Small intestine (tissue), 7 donors: ENCODE data around the gene BBS12. TPM values are rescaled to one million over a fixed set of nuclear protein-coding genes. Genes with fewer than 3 reads are reported as not detected.

Experiments
- DNase-seq, 2 donors: peaks; one replicate each; pipeline versions ENCODE4 v3.0.0 to v3.0.0-alpha.2; 2013
- FAIRE-seq: peaks from 2 replicates; lab custom pipeline; 2012; peaks lifted over from hg19 to GRCh38; lab: Jason Lieb, UNC
- H3K27ac ChIP-seq, 3 donors: one replicate each; pipeline ENCODE4 v1.5.1; 2013; ENCODE audit warnings: low read length in 2 of 3, mild to moderate bottlenecking in 2 of 3, control low read depth in 1 of 3, inconsistent platforms in 1 of 3, low read depth in 1 of 3, moderate library complexity in 1 of 3
- H3K27me3 ChIP-seq, 3 donors: one replicate each; pipeline ENCODE4 v1.6.1; 2013; ENCODE audit warnings: low read length in 3 of 3, inconsistent platforms in 1 of 3; ENCODE audit not compliant: control insufficient read depth in 3 of 3, insufficient read depth in 3 of 3
- H3K36me3 ChIP-seq, 3 donors: one replicate each; pipeline ENCODE4 v1.6.1; 2013; ENCODE audit warnings: low read length in 3 of 3, inconsistent platforms in 1 of 3, low read depth in 1 of 3, mild to moderate bottlenecking in 1 of 3, moderate library complexity in 1 of 3; ENCODE audit not compliant: control insufficient read depth in 3 of 3, insufficient read depth in 2 of 3
- H3K4me1 ChIP-seq, 3 donors: one replicate each; pipeline ENCODE4 v1.6.1; 2013; ENCODE audit warnings: low read length in 2 of 3, inconsistent platforms in 1 of 3, low read depth in 1 of 3, mild to moderate bottlenecking in 1 of 3, moderate library complexity in 1 of 3; ENCODE audit not compliant: control insufficient read depth in 3 of 3, insufficient read depth in 2 of 3
- H3K4me3 ChIP-seq, 3 donors: one replicate each; pipeline ENCODE4 v1.5.1; 2013; ENCODE audit warnings: low read length in 3 of 3, control low read depth in 1 of 3, inconsistent platforms in 1 of 3, low read depth in 1 of 3, mild to moderate bottlenecking in 1 of 3, moderate library complexity in 1 of 3
- H3K9me3 ChIP-seq, 2 donors: one replicate each; pipeline ENCODE4 v1.6.1; 2013; ENCODE audit warnings: low read depth in 1 of 2, low read length in 1 of 2; ENCODE audit not compliant: control insufficient read depth in 2 of 2, insufficient read depth in 1 of 2
- WGBS, 3 donors: extraction: QIAGEN DNeasy Blood & Tissue Kit; methylation state at CpG; one replicate each; pipeline ENCODE4 v1.1.7; 2013; 5-methylcytosine and 5-hydroxymethylcytosine counted together
- polyA plus RNA-seq, 4 donors: library from polyadenylated mRNA; stranded (reverse) in 3 of 4; unstranded in 1 of 4; fragments of 200-250 nt in 3 of 4; fragments of 120-200 nt in 1 of 4; gene quantifications; one replicate each; pipeline versions ENCODE4 v1.2.1 to v1.2.3, GENCODE V29; 2013
- donor health status: healthy with polysubstance abuse.
- donor health status: control.
- donor health status: control.
- donor health status: Bipolar disorder and iron deficiency.
- donor health status: healthy.

BBS12 gene
- polyA plus RNA-seq, 4 donors: 1.3 to 9.0 (median 1.4) TPM

- H3K36me3 ChIP-seq: no peaks in the 10 kb centered on the region
- 43 to 68% (median 50%) methylated on average over 2 of the region's 2 CpGs for WGBS, 3 donors
- no peak overlapping the region for H3K4me3 ChIP-seq
- H3K27me3 ChIP-seq: peaks cover 0 to 6% (median 0%) of the 10 kb centered on the region in 3 donors
- no peak overlapping the region for H3K27ac ChIP-seq
- peaks cover 0 to 1% of the 10 kb centered on the region in 2 donors for H3K9me3 ChIP-seq
- DNase-seq: no peak
- FAIRE-seq: no peak
- no peaks in the 10 kb centered on the region for H3K4me1 ChIP-seq
Observed at GRCh38 chr4:122695226-122695625, 37.3 kb upstream of the BBS12 start.

GRCh38 chr4:122700178-122700725 lies 32.3 kb upstream of the BBS12 start:
- Histone ChIP-seq H3K4me3 (no peak overlapping the region), H3K36me3 (no peaks in the 10 kb centered on the region), H3K4me1 (no peaks in the 10 kb centered on the region), H3K9me3 (peaks cover 0 to 1% of the 10 kb centered on the region in 2 donors), H3K27ac (no peak overlapping the region), H3K27me3 (peaks cover 0 to 3% (median 2%) of the 10 kb centered on the region in 3 donors)
- FAIRE-seq (no peak), DNase-seq (peak; percentile 35 to 51)
- 59 to 68% (median 63%) methylated on average over 8 of the region's 8 CpGs for WGBS, 3 donors

GRCh38 chr4:122701061-122701460 lies 31.4 kb upstream of the BBS12 start:
- Histone ChIP-seq H3K27me3 (peaks cover 0 to 3% (median 2%) of the 10 kb centered on the region in 3 donors), H3K4me1 (no peaks in the 10 kb centered on the region), H3K27ac (no peak overlapping the region), H3K36me3 (no peaks in the 10 kb centered on the region), H3K9me3 (peaks cover 0 to 1% of the 10 kb centered on the region in 2 donors), H3K4me3 (no peak overlapping the region)
- WGBS, 3 donors: 67 to 81% (median 80%) methylated on average over 5 of the region's 5 CpGs
- no peak for DNase-seq
- no peak for FAIRE-seq

- DNase-seq (no peak), FAIRE-seq (no peak)
- Histone ChIP-seq H3K4me3 (no peak overlapping the region), H3K27me3 (peaks cover 0 to 3% (median 2%) of the 10 kb centered on the region in 3 donors), H3K9me3 (peaks cover 0 to 1% of the 10 kb centered on the region in 2 donors), H3K4me1 (no peaks in the 10 kb centered on the region), H3K36me3 (no peaks in the 10 kb centered on the region), H3K27ac (no peak overlapping the region)
- WGBS, 3 donors: 65 to 91% (median 79%) methylated on average over 1 of the region's 1 CpG
Observed at GRCh38 chr4:122701965-122702364, 30.5 kb upstream of the BBS12 start.

GRCh38 chr4:122702939-122703338 lies 29.6 kb upstream of the BBS12 start:
- Histone ChIP-seq H3K27me3 (peaks cover 0 to 3% (median 2%) of the 10 kb centered on the region in 3 donors), H3K27ac (no peak overlapping the region), H3K9me3 (no peaks in the 10 kb centered on the region), H3K36me3 (no peaks in the 10 kb centered on the region), H3K4me1 (no peaks in the 10 kb centered on the region), H3K4me3 (no peak overlapping the region)
- 20 to 71% (median 39%) methylated on average over 3 of the region's 3 CpGs for WGBS, 3 donors
- DNase-seq (no peak), FAIRE-seq (no peak)

GRCh38 chr4:122703868-122704267 lies 28.6 kb upstream of the BBS12 start:
- Histone ChIP-seq H3K4me1 (no peaks in the 10 kb centered on the region), H3K4me3 (no peak overlapping the region), H3K27ac (no peak overlapping the region), H3K9me3 (no peaks in the 10 kb centered on the region), H3K36me3 (no peaks in the 10 kb centered on the region), H3K27me3 (peaks cover 0 to 3% (median 2%) of the 10 kb centered on the region in 3 donors)
- no peak for DNase-seq
- 59 to 75% (median 70%) methylated on average over 3 of the region's 3 CpGs for WGBS, 3 donors
- no peak for FAIRE-seq

- no peak overlapping the region for H3K27ac ChIP-seq
- H3K27me3 ChIP-seq: peaks cover 0 to 3% (median 2%) of the 10 kb centered on the region in 3 donors
- no peak for DNase-seq
- 76 to 85% (median 83%) methylated on average over 4 of the region's 4 CpGs for WGBS, 3 donors
- no peaks in the 10 kb centered on the region for H3K36me3 ChIP-seq
- H3K4me3 ChIP-seq: no peak overlapping the region
- H3K4me1 ChIP-seq: no peaks in the 10 kb centered on the region
- no peak for FAIRE-seq
- no peaks in the 10 kb centered on the region for H3K9me3 ChIP-seq
Observed at GRCh38 chr4:122705009-122705408, 27.5 kb upstream of the BBS12 start.

- WGBS, 3 donors: 5 to 42% (median 16%) methylated on average over 1 of the region's 1 CpG
- Histone ChIP-seq H3K4me1 (no peaks in the 10 kb centered on the region), H3K27me3 (peaks cover 0 to 3% (median 2%) of the 10 kb centered on the region in 3 donors), H3K27ac (no peak overlapping the region), H3K4me3 (no peak overlapping the region), H3K9me3 (no peaks in the 10 kb centered on the region), H3K36me3 (no peaks in the 10 kb centered on the region)
- no peak for FAIRE-seq
- no peak for DNase-seq
Observed at GRCh38 chr4:122705547-122706117, 26.9 kb upstream of the BBS12 start.
